Central memory CD8-positive, alpha-beta T cell (primary cell): ENCODE results near the gene SORBS2.
A peak's percentile ranks its signal among the peaks of the same experiment; 100 is the strongest.

ENCODE experiments used
- ATAC-seq: fragments of 150-1000 bp; cut with Tn5 transposase; replicated peaks from 2 replicates; pipeline ENCODE4 v1.10.0; 2022; ENCODE audit warnings: mild to moderate bottlenecking, moderate FRiP score, moderate number of reproducible peaks; ENCODE audit not compliant: poor library complexity, severe bottlenecking; ENCODE audit errors: extremely low read depth
- DNase-seq, 2 donors: peaks; one replicate each; pipeline ENCODE4 v3.0.0; 2021; ENCODE audit warnings: low spot score in 2 of 2
- H3K27ac Mint-ChIP-seq: one replicate; pipeline ENCODE4 v1.8.0; 2022; ENCODE audit warnings: low read depth, mild to moderate bottlenecking, moderate library complexity, mixed read lengths
- H3K27me3 Mint-ChIP-seq: one replicate; pipeline ENCODE4 v1.8.0; 2022; ENCODE audit warnings: mixed read lengths
- H3K36me3 Mint-ChIP-seq: one replicate; pipeline ENCODE4 v1.8.0; 2022; ENCODE audit warnings: mild to moderate bottlenecking, moderate library complexity, mixed read lengths; ENCODE audit not compliant: insufficient read depth
- H3K4me1 Mint-ChIP-seq: one replicate; pipeline ENCODE4 v1.8.0; 2022; ENCODE audit warnings: mixed read lengths
- H3K4me3 Mint-ChIP-seq: one replicate; pipeline ENCODE4 v1.8.0; 2022; ENCODE audit warnings: mild to moderate bottlenecking, moderate library complexity, mixed read lengths
- H3K9me3 Mint-ChIP-seq: one replicate; pipeline ENCODE4 v1.8.0; 2022; ENCODE audit warnings: mixed read lengths

SORBS2 gene

DNA sequence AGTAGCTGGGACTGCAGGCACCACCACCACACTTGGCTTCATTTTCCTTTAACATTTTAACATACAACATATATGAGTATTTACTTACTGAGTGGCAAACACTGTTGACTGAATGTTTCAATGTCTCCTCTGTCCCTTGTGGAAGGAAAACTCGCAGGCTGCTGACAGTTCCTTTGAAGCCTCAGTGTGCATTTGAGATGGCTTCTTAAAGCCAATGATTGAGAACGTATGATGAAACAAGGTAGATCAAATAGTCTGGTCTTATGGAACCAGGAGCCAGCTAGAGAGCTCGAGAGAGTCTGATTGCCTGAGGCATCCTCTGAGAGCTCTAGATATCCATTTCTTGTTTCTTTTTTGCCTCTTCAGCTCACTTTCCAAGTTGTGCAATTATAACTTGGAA is 233.7 kb downstream of the SORBS2 start:
- ATAC-seq (no peak), DNase-seq (no peak)
- no peaks in the 10 kb centered on the region for H3K4me1 Mint-ChIP-seq
- no peak overlapping the region for H3K27ac Mint-ChIP-seq
- H3K27me3 Mint-ChIP-seq = peaks cover 61% of the 10 kb centered on the region
- H3K4me3 Mint-ChIP-seq = no peak overlapping the region
- no peaks in the 10 kb centered on the region for H3K36me3 Mint-ChIP-seq
- no peaks in the 10 kb centered on the region for H3K9me3 Mint-ChIP-seq

DNA sequence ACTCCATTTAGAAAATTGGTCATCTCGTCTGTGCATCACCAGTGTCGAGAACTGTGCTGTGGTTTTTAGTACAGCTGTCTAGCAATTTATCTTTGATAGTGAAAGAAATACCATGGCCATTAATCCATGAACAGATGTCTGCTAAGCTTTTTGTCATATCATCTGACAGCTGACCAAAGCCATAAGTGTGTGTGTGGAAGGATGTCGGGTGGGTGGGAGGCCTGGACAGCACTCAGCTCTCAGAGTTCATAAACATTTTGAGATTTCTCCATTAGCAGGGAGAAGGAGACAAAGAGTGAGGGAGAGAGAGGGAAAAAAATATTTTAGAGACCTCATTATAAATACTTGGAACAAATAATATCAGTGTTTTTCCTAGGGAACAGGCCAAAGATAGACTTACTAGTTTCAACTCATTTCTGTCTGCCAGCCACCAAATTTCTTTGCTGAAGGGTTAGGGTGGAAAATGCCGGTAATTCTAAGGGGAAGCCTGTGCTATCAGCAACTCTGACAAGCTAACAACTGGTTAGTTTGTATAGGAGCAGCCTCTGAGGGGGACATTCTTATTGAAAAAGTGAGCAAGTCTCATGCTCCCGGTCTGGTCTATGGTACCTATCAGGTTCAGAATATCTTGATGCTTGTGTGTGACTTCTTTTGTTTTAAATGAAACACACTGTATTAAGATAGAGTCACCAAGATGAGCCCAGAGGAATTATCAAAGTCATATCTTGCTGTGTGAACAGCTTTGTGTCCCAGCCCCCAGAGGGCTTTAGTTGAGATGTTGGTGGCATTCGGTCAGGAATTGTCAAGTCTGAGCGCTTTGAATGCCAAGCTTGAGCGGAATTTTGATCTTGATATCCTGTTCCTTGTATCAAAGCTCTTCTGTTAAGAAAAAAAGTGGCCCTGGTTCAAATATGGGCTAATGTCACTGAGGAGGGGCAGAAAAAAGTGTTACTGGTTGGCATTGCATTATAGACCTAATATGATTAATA is 234.7 kb downstream of the SORBS2 start:
- Mint-ChIP-seq H3K27ac (no peak overlapping the region), H3K27me3 (peaks cover 55% of the 10 kb centered on the region)

DNA sequence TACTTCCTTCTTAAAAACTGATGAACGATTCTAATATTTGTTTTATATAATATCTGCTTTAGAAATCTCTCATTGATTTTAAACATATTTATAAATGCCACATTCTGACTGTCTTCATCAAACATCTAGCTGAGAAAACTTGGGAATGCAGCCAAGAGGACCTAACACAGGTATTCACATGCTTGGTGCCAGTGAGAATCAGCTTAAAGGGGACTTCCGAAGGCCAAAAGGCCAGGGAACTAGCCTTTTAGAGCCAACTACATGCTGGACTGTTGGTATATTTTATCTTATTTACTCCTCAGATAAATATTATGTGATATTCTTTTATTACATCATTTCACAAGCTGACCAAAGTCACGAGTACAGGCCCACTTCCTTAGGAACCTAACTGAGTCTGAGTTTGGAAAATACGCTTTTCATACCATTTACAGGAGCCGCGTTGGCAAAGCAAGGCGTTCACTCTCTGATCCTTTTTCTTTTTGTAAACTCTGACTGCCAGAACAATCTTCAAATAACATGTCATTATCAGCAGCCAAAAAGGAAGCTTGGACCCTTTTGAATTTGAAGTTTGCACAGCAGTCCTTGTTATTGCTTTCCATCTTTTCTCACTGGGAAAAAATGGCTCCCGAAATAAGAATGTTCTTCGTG is 235.6 kb downstream of the SORBS2 start:
- ATAC-seq = no peak
- H3K4me1 Mint-ChIP-seq = no peaks in the 10 kb centered on the region
- H3K9me3 Mint-ChIP-seq = no peaks in the 10 kb centered on the region
- DNase-seq = no peak
- no peak overlapping the region for H3K27ac Mint-ChIP-seq
- no peaks in the 10 kb centered on the region for H3K36me3 Mint-ChIP-seq
- H3K27me3 Mint-ChIP-seq = peaks cover 48% of the 10 kb centered on the region
- H3K4me3 Mint-ChIP-seq = no peak overlapping the region

More for the DNA sequence above, 234.7 kb downstream of the SORBS2 start:
- no peak for DNase-seq
- no peak for ATAC-seq
- Mint-ChIP-seq H3K4me3 (no peak overlapping the region), H3K36me3 (no peaks in the 10 kb centered on the region), H3K4me1 (no peaks in the 10 kb centered on the region), H3K9me3 (no peaks in the 10 kb centered on the region)

DNA sequence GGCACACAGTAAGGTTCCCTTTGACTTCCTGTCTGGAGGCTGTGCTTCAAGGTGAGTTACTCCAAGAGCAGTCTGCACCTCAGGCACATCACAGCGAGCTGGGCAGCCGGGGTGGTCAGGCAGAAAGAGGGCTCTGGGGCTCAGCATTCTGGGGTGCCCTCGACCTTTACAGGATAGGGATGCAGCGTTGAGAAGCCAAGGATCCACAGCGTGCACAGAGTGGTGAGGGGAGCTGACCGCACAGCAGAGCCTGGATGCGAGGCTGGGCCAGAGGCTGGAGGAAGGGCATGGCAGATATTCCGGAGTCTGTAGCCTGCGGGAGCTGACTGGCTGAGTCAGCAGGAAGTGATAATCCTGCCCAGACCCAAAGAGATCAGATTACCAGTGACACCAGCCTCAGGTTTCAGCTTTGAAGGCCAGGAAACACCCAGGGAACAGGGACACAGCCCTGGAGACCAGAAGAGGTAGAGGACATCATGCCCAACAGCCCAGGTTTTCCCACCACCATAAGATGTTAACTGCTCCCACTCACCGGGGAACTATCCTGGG is 238.3 kb downstream of the SORBS2 start:
- Mint-ChIP-seq H3K36me3 (no peaks in the 10 kb centered on the region), H3K27ac (peak overlapping the region; percentile 33), H3K27me3 (peaks cover 44% of the 10 kb centered on the region), H3K4me1 (no peaks in the 10 kb centered on the region), H3K9me3 (no peaks in the 10 kb centered on the region), H3K4me3 (no peak overlapping the region)
- ATAC-seq (no peak), DNase-seq (no peak)

DNA sequence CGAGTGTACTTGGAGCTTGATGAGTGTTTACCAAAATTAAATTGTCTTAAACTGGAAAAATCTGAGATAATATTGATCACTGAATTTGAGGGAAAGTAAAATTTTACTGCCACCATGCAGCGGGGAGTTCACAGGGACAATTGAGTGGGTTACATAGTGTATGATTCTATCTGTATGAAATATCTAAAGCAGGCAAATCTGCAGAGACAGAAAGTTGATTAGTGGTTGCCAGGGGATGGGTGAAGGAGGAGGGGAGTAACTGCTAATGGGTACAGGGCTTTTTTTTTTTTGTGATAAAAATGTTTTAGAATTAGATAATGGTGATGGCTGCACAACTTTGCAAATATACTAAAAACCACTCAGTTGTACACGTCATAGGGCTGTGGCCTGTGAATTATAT is 241.3 kb downstream of the SORBS2 start:
- no peaks in the 10 kb centered on the region for H3K36me3 Mint-ChIP-seq
- H3K27me3 Mint-ChIP-seq = peaks cover 31% of the 10 kb centered on the region
- H3K4me3 Mint-ChIP-seq = no peak overlapping the region
- no peaks in the 10 kb centered on the region for H3K9me3 Mint-ChIP-seq
- H3K27ac Mint-ChIP-seq = no peak overlapping the region
- no peaks in the 10 kb centered on the region for H3K4me1 Mint-ChIP-seq
- no peak for ATAC-seq
- no peak for DNase-seq

DNA sequence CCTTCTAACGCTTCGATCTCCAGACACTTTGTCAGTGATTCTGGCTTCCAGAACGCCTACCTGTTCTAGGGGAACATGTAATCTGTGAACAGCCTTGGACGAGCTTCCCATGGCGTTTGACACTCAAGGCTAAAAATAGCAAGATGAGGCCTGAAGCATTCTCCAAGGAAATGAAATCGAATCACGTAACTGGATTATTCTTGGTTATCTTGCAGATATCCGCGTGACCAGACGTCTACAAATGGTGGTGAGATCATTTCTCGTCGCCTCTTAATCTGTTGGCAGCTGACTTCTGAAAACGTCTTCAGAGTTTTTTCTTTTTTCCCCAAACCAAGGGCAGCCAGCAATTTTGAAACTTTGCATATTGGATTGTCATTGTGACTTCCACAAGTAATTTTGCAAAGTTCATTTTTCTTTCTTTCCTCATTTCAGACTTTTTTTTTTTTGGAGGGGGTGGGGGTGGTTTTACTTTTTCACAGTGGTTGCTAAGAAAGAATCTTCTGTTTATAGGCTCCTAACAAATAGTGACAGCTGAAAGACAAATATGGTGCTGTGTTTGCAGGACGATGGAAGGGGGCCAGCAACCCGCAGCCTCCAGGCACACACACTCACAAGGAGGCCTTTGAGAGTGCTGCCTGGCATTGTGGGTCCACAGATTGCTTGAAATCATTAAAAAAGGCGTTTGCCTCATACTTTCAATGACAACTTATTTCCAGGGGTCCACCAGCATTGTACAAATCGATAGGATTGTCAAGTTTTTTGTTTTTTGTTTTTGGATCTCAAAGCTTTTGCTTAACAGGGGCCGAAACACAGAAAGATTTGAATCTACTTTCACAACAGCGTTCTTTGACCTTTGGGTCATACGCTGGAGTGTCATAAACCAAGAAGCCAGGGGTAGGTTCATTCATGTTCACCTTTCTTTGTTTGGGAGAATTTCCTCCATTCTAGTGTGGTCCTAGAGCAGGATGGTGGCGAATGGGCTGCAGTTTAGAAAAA is 244.3 kb downstream of the SORBS2 start:
- H3K4me3 Mint-ChIP-seq = no peak overlapping the region

DNA sequence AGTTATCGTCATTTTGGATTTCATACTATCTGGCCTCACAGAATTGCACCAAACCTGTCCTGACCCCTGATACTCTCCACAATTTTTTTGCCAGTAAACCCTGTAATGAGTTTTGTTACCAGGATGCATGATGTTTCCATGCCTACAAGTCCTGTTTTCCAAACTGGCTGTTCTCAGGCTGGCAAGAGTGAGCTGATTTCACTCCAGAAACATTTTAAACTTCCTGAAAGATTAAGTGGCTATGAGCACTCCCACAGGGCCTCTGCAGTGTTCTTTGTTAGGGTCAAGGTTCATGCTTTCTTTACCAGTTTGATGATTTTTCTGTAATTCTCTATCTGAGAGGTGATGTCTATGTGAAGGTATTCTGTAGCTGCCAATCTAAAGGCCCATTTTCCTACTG is 245.0 kb downstream of the SORBS2 start:
- ATAC-seq (no peak), DNase-seq (no peak)
- Mint-ChIP-seq H3K9me3 (no peaks in the 10 kb centered on the region), H3K36me3 (no peaks in the 10 kb centered on the region), H3K4me3 (no peak overlapping the region), H3K27ac (no peak overlapping the region), H3K4me1 (no peaks in the 10 kb centered on the region), H3K27me3 (peaks cover 28% of the 10 kb centered on the region)

More for the DNA sequence above, 244.3 kb downstream of the SORBS2 start:
- H3K36me3 Mint-ChIP-seq = no peaks in the 10 kb centered on the region
- no peaks in the 10 kb centered on the region for H3K4me1 Mint-ChIP-seq
- DNase-seq = no peak
- H3K27me3 Mint-ChIP-seq = peaks cover 21% of the 10 kb centered on the region
- no peaks in the 10 kb centered on the region for H3K9me3 Mint-ChIP-seq
- no peak for ATAC-seq
- H3K27ac Mint-ChIP-seq = no peak overlapping the region

DNA sequence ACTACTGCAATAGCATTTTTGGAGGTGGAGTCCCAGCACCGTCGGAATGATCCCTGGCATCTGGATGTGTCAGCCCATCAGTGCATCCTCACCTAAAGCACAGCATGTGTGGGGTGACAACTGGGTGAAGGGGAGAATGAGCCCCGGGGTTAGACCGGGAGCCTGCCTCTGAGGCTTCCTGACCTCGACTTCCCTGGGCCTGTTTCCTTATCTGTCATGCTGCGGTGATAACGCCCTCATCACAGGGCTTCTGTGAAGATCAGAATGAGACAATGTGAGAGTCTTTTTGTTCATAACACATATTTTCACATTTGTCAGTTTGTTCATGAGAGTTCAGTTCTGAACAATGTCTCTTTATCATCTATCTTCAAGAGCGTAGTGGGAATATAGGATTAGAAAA is 245.6 kb downstream of the SORBS2 start:
- ATAC-seq = no peak

DNA sequence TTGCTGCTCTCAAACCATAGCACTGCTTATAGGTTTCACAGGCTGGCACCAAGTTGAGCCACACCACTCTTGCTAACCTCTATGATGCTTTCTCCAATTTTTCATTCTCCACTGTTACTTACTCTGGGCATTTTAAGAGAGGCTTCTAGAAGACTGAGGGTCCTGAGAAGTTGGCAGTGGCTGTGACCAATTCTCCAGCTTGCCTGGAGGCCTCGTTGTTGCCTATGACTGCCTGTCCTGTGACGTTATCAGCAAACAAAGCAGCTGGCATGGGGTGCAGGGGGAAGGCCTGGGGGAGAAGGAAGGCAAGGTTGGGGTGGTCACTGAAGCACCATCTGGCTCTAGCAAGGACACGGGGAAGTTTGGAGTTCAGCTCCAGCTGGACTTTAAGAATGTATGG is 246.3 kb downstream of the SORBS2 start:
- no peak overlapping the region for H3K27ac Mint-ChIP-seq
- no peak overlapping the region for H3K4me3 Mint-ChIP-seq

More for the DNA sequence above, 245.6 kb downstream of the SORBS2 start:
- Mint-ChIP-seq H3K27ac (no peak overlapping the region), H3K9me3 (no peaks in the 10 kb centered on the region), H3K27me3 (peaks cover 34% of the 10 kb centered on the region), H3K4me1 (no peaks in the 10 kb centered on the region), H3K36me3 (no peaks in the 10 kb centered on the region), H3K4me3 (no peak overlapping the region)
- DNase-seq = no peak

DNA sequence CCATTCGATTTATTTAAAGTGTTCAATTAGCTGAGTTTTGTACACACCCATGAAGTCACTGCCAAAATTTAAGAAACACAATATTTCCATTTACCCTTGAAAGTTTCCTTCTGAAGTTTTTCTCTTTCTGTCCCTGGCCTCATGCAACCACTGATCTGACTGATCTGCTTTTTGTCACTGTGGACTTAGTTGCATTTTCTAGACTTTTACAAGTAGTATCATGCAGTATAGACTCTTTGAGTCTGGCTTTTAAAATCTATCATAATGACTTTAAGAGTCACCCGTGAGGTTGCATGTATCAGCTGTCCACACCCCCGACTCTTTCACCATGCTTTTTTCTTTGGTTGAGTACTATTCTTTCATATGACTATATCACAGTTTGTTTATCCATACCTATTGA is 247.6 kb downstream of the SORBS2 start:
- Mint-ChIP-seq H3K4me1 (no peaks in the 10 kb centered on the region), H3K36me3 (no peaks in the 10 kb centered on the region), H3K27ac (no peak overlapping the region), H3K27me3 (peaks cover 42% of the 10 kb centered on the region), H3K4me3 (no peak overlapping the region), H3K9me3 (no peaks in the 10 kb centered on the region)
- DNase-seq (no peak), ATAC-seq (no peak)

More for the DNA sequence above, 246.3 kb downstream of the SORBS2 start:
- Mint-ChIP-seq H3K36me3 (no peaks in the 10 kb centered on the region), H3K27me3 (peaks cover 41% of the 10 kb centered on the region), H3K4me1 (no peaks in the 10 kb centered on the region), H3K9me3 (no peaks in the 10 kb centered on the region)
- no peak for DNase-seq
- no peak for ATAC-seq

DNA sequence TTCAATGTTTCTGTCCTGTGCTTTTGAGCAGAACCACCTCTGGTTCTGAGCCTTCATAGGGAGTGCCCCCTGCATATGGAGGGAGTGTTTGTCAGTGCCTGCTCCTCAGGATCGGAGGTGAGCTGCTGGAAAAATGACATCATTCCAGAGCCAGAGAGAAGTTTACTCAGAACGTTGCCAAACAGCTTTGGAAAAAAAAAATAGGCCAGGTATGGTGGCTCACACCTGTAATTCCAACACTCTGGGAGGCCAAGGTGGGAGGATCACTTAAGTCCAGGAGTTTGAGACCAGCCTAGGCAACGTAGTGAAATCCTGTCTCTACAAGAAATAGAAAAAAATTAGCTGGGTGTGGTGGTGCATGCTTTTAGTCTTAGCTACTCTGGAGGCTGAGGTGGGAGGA is 249.5 kb downstream of the SORBS2 start:
- H3K36me3 Mint-ChIP-seq = no peaks in the 10 kb centered on the region
- H3K27ac Mint-ChIP-seq = no peak overlapping the region
- DNase-seq (no peak), ATAC-seq (no peak)
- no peaks in the 10 kb centered on the region for H3K9me3 Mint-ChIP-seq
- H3K4me3 Mint-ChIP-seq = no peak overlapping the region
- H3K4me1 Mint-ChIP-seq = no peaks in the 10 kb centered on the region
- H3K27me3 Mint-ChIP-seq = peaks cover 61% of the 10 kb centered on the region

DNA sequence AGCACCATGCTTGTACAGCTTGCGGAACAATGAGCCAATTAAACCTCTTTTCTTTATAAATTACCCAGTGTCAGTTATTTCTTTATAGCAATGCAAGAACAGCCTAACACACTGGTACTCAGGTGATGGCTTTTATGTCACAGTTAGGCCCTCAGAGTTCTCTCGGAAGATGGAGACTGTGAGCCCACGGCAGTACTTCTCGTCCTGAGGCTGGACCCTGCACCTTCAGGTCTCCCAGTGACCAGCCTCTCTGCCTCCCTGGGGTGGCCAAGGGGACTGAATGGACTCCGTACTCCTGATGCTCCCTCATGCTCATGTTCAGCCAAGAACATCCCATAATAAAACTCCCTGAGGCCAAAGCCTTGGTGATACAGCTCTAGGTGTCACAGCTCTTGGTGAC is 251.7 kb downstream of the SORBS2 start:
- ATAC-seq (no peak), DNase-seq (no peak)
- peaks cover 79% of the 10 kb centered on the region for H3K27me3 Mint-ChIP-seq
- H3K4me3 Mint-ChIP-seq = no peak overlapping the region
- no peaks in the 10 kb centered on the region for H3K9me3 Mint-ChIP-seq
- no peaks in the 10 kb centered on the region for H3K4me1 Mint-ChIP-seq
- H3K36me3 Mint-ChIP-seq = no peaks in the 10 kb centered on the region
- H3K27ac Mint-ChIP-seq = no peak overlapping the region
